ENCODE measurements around the gene CCDC9B. TPM values are rescaled to one million over a fixed set of nuclear protein-coding genes. Genes with fewer than 3 reads are reported as not detected.

Gene CCDC9B
- total and polyA plus RNA-seq, 8 donors: 0.58 to 39.3 (median 11.3) TPM

- intact Hi-C loops (cut with DNase I; ENCODE audit: low total_unique reads): no loop called here
- Histone ChIP-seq H3K27me3 (peaks cover 0 to 18% (median 0%) of the 10 kb centered on the region in 3 donors), H3K4me3 (no peak overlapping the region), H3K9me3 (no peaks in the 10 kb centered on the region), H3K4me1 (peaks cover 0 to 14% (median 8%) of the 10 kb centered on the region in 4 donors), H3K36me3 (no peaks in the 10 kb centered on the region), H3K27ac (no peak overlapping the region)
- TF ChIP-seq CTCF (IDR thresholded peaks at IDR 0.05) (no peak), POLR2AphosphoS5 (IDR thresholded peaks at IDR 0.05) (no peak), EP300 (IDR thresholded peaks at IDR 0.05) (no peak), POLR2A (IDR thresholded peaks at IDR 0.05) (no peak)
- 73 to 95% (median 83%) methylated on average over 4 of the region's 4 CpGs for WGBS, 5 donors
- DNase-seq: no peak
Observed at GRCh38 chr15:40314723-40315276, 25.9 kb downstream of the CCDC9B start.

GRCh38 chr15:40313531-40314398, 27.0 kb downstream of the CCDC9B start:
- Histone ChIP-seq H3K27ac (no peak overlapping the region), H3K27me3 (peaks cover 0 to 18% (median 0%) of the 10 kb centered on the region in 3 donors), H3K4me3 (no peak overlapping the region), H3K9me3 (no peaks in the 10 kb centered on the region), H3K36me3 (no peaks in the 10 kb centered on the region), H3K4me1 (peaks cover 0 to 24% (median 15%) of the 10 kb centered on the region in 4 donors)
- peak; percentile 87 to 89 for DNase-seq
- intact Hi-C loops (cut with DNase I; ENCODE audit: low total_unique reads): no loop called here
- 35 to 49% (median 36%) methylated on average over 10 of the region's 10 CpGs for WGBS, 5 donors
- no peak for TF ChIP-seq EP300 (IDR thresholded peaks at IDR 0.05)
- no peak for TF ChIP-seq CTCF (IDR thresholded peaks at IDR 0.05)
- no peak for TF ChIP-seq POLR2AphosphoS5 (IDR thresholded peaks at IDR 0.05)
- no peak for TF ChIP-seq POLR2A (IDR thresholded peaks at IDR 0.05)

- no peaks in the 10 kb centered on the region for H3K36me3 ChIP-seq
- H3K9me3 ChIP-seq: no peaks in the 10 kb centered on the region
- H3K4me3 ChIP-seq: no peak overlapping the region
- peaks cover under 1 to 36% (median 23%) of the 10 kb centered on the region in 4 donors for H3K4me1 ChIP-seq
- DNase-seq: no peak
- H3K27ac ChIP-seq: no peak overlapping the region
- WGBS, 5 donors: 87 to 95% (median 93%) methylated on average over 10 of the region's 10 CpGs
- H3K27me3 ChIP-seq: peaks cover 0 to 23% (median 0%) of the 10 kb centered on the region in 3 donors
- intact Hi-C loops (cut with DNase I; ENCODE audit: low total_unique reads): no loop called here
- TF ChIP-seq POLR2A (IDR thresholded peaks at IDR 0.05): no peak
- no peak for TF ChIP-seq CTCF (IDR thresholded peaks at IDR 0.05)
- no peak for TF ChIP-seq EP300 (IDR thresholded peaks at IDR 0.05)
- no peak for TF ChIP-seq POLR2AphosphoS5 (IDR thresholded peaks at IDR 0.05)
Observed at GRCh38 chr15:40312370-40313158, 28.2 kb downstream of the CCDC9B start.

GRCh38 chr15:40310993-40311392, 29.7 kb downstream of the CCDC9B start:
- intact Hi-C loops (cut with DNase I; ENCODE audit: low total_unique reads): no loop called here
- DNase-seq: no peak

More at GRCh38 chr15:40310993-40311392, 29.7 kb downstream of the CCDC9B start:
- H3K27me3 ChIP-seq: peaks cover 0 to 23% (median 0%) of the 10 kb centered on the region in 3 donors
- H3K9me3 ChIP-seq: no peaks in the 10 kb centered on the region
- WGBS, 5 donors: 56 to 68% (median 64%) methylated on average over 3 of the region's 3 CpGs
- H3K4me3 ChIP-seq: no peak overlapping the region
- H3K36me3 ChIP-seq: no peaks in the 10 kb centered on the region
- TF ChIP-seq POLR2AphosphoS5 (IDR thresholded peaks at IDR 0.05): no peak
- TF ChIP-seq CTCF (IDR thresholded peaks at IDR 0.05): no peak
- TF ChIP-seq POLR2A (IDR thresholded peaks at IDR 0.05): no peak
- no peak for TF ChIP-seq EP300 (IDR thresholded peaks at IDR 0.05)
- peaks cover 3 to 43% (median 30%) of the 10 kb centered on the region in 4 donors for H3K4me1 ChIP-seq
- no peak overlapping the region for H3K27ac ChIP-seq

Data from stomach (tissue), 9 donors.